HG03520 (cell line): ENCODE results near the gene ZNF614.
"Not testable (repeated sequence)": the region's sequence is repeated elsewhere in the genome, so short reads cannot be mapped to it uniquely, and the experiment has no call there.

ENCODE experiments used
- ATAC-seq: cut with Tn5 transposase; IDR thresholded peaks from one replicate; pipeline ENCODE4 v1.9.1; 2021; ENCODE audit warnings: mild to moderate bottlenecking, moderate library complexity; ENCODE audit not compliant: unreplicated experiment

ZNF614 gene

GRCh38 chr19:51993422-51993821 lies 34.8 kb downstream of the ZNF614 start:
- ATAC-seq: no peak

DNA sequence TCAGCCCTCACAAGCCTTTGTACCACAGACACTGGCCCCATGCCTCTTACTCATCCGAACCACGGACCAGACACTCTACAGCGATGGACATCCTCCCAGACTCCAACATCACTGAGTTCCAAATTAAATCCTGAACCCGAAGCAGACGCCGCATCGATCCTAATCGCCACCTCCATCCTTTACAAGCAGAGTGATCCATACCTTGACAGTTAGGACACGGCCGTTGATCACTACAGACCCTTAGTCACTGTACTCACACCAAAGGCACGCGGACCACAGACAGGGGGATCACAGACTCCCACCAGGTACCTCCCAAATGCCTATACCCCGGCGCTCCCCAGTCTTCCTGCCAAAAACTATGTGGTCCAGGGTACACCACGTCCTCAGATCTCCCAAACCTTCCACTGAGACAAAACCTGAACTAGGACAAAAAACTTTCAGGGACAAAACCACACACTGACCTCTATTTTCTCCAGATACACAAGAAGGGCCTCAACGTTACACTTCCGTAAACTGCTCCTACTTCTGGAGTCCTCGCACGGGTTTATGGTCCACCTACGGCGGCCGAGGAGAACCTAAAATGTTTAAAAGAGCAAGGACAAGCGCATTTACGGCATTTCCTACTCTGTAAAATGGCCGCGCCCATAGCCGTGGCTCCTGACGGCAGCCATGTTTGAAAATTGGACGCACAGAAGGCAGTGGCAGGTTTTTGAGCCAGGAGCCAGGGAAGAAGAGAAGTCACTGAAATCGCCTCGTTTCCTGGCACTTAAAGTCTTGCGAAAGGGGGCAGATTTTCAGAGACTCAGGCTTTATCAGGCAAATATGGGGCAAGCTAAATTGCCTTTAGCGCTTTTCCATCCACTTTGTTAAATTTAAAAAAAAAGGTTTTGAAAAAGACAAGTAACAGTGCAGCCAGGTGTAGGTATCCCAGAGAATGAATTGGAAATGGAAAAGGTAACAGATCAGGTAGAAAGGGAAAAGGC lies 41.6 kb downstream of the ZNF614 start, which contains the start of gene ZNF350:
ZNF350 (minus strand) TSS at position 532 of the 983 bp plus-strand sequence. CDS start 12,480 bp downstream, outside the sequence.
- ATAC-seq: no peak

DNA sequence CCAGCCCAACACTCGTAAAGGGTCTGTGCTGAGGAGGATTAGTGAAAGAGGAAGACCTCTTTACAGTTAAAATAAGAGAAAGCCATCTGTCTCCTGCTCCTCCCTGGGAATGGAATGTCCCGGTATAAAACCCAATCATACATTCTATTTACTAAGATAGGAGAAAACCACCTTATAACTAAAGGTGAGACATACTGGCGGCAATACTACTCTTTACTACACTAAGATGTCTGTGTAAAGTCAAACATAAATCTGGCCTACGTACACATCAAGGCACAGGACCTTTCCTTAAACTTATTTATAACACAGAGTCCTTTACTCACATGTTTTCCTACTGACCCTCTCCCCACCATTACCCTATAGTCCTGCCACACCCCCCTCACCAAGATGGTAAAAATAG lies 44.8 kb downstream of the ZNF614 start:
- no peak for ATAC-seq

GRCh38 chr19:51980926-51981325 lies 47.3 kb downstream of the ZNF614 start:
- ATAC-seq: not testable (repeated sequence)

GRCh38 chr19:51980116-51980736 lies 48.0 kb downstream of the ZNF614 start:
- ATAC-seq: no peak

GRCh38 chr19:51978882-51979281 lies 49.3 kb downstream of the ZNF614 start:
- ATAC-seq: no peak

DNA sequence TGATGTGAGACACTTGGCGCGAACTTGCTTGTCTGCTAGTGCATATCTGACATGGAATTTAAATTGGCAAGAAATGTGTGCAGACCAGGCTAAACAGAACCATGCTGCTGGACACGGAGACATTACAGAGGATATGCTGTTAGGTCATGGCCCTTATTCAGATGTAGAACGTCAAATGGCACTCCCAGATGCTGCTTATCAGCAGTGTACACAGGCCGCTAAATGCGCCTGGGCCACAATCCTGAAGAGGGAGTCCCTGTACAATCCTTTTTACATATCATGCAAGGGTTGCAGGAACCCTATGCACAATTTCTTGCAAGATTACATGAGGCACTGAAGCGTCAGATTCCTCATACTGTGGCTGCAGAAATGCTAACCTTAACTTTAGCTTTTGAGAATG lies 50.8 kb downstream of the ZNF614 start:
- no peak for ATAC-seq

DNA sequence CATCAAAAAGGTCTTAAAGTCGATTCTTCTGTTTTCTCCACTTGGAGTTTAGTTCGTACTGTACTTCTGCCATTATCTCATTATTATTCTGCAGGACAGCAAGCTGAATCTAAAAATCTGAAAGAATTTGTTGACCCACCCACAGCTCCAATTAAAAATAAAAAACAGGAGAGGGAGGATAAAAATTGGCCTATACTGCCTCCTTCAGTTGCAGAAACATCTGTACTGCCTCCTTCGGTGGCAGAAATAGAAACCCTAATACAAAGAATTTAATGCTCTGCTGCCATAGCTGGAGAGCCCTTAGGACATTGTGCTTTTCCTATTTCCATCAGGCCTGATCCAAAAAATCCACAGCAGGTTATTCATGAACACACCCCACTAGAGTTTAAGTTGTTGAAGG lies 51.3 kb downstream of the ZNF614 start:
- no peak for ATAC-seq

GRCh38 chr19:51975787-51976186 lies 52.4 kb downstream of the ZNF614 start:
- not testable (repeated sequence) for ATAC-seq

GRCh38 chr19:51971624-51972023 lies 56.6 kb downstream of the ZNF614 start:
- no peak for ATAC-seq

DNA sequence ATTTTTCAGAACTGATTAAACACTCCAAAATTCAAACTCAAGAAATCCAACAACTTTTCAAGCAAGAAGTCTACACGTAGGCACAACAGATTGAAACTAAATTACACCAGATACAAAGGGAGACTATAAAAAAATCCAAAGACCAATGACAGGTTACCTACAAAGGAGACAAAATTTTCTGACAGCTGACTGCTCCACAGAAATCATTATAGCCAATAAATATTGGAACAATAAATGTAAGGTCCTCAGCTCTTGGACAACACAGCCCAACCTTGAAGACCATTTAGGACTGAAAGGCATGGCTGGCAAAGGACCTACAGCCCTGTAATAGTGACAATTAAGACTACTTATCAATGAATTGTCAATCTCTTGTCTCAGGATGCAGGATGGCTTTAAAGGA lies 57.5 kb downstream of the ZNF614 start:
- ATAC-seq: no peak

DNA sequence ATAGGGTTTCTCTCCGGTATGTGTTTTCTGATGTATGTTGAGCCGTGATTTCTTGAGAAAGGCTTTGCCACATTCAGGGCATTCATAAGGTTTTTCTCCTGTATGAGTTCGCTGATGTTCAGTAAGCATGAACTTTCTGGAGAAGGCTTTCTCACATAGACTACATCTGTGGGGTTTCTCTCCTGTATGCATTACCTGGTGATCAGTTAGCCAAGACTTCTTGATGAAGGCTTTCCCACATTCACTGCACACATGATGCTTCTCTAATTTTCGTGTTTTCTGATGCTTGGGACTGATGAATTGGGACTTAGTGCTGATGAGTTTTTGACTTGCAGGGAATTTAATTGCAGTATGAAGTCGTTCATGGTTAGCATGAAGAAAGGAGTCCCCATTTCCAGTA lies 62.6 kb downstream of the ZNF614 start:
- no peak for ATAC-seq
